C4-2B (cell line): Measurements from ENCODE around the gene KDM4C.

Source experiments
- ZFX ChIP-seq: fragments of 450-650 bp; IDR thresholded peaks from 2 replicates; pipeline ENCODE4 v1.6.1; 2017
- TF ChIP-seq, protein P1 (sequence below): fragments of 450-650 bp; conservative IDR thresholded peaks from 2 replicates; pipeline ENCODE4 v1.5.1; 2017; ENCODE audit warnings: mild to moderate bottlenecking

- TF ChIP-seq ZFX = no peak
- TF ChIP-seq, protein P1, sequence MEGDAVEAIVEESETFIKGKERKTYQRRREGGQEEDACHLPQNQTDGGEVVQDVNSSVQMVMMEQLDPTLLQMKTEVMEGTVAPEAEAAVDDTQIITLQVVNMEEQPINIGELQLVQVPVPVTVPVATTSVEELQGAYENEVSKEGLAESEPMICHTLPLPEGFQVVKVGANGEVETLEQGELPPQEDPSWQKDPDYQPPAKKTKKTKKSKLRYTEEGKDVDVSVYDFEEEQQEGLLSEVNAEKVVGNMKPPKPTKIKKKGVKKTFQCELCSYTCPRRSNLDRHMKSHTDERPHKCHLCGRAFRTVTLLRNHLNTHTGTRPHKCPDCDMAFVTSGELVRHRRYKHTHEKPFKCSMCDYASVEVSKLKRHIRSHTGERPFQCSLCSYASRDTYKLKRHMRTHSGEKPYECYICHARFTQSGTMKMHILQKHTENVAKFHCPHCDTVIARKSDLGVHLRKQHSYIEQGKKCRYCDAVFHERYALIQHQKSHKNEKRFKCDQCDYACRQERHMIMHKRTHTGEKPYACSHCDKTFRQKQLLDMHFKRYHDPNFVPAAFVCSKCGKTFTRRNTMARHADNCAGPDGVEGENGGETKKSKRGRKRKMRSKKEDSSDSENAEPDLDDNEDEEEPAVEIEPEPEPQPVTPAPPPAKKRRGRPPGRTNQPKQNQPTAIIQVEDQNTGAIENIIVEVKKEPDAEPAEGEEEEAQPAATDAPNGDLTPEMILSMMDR = no peak
Measured at GRCh38 chr9:6884990-6885389, 127.2 kb downstream of the KDM4C start.
